Prostate gland (tissue), 2 donors: ENCODE data around the gene RCN2. TPM values are rescaled to one million over a fixed set of nuclear protein-coding genes. Genes with fewer than 3 reads are reported as not detected.

Source experiments
- DNase-seq: peaks from one replicate; pipeline ENCODE4 v3.0.0-alpha.2; 2019; ENCODE audit warnings: low spot score
- H3K27ac ChIP-seq, 2 donors: fragments of 200-600 bp; sonication (generic); 2 replicates each; pipeline ENCODE4 v1.5.1; 2017 to 2019
- H3K27me3 ChIP-seq: fragments of 200-600 bp; sonication (generic); replicated peaks from 2 replicates; pipeline ENCODE4 v1.5.1; 2019; ENCODE audit not compliant: insufficient read depth
- H3K36me3 ChIP-seq, 2 donors: fragments of 200-600 bp; sonication (generic); 1 replicate in 1 of 2; 2 replicates in 1 of 2; pipeline versions ENCODE4 v1.5.1 to v1.8.1; 2017 to 2019
- H3K4me1 ChIP-seq: fragments of 200-600 bp; sonication (generic); replicated peaks from 2 replicates; pipeline ENCODE4 v1.5.1; 2019
- H3K4me3 ChIP-seq, 2 donors: fragments of 200-600 bp; sonication (generic); 2 replicates each; pipeline ENCODE4 v1.5.1; 2017 to 2019
- H3K9me3 ChIP-seq: fragments of 200-600 bp; sonication (generic); 2 replicates; pipeline ENCODE4 v1.5.1; 2017
- CTCF ChIP-seq, 4 experiments: fragments of 200-600 bp in 2 of 4; fragments of 450-650 bp in 2 of 4; sonication (generic) in 2 of 4; IDR thresholded peaks; 1 replicate in 3 of 4; 2 replicates in 1 of 4; pipeline ENCODE4 v1.5.1; 2016 to 2019; ENCODE audit warnings: antibody characterized with exemption in 4 of 4, mild to moderate bottlenecking in 2 of 4, moderate library complexity in 2 of 4
- POLR2A ChIP-seq: fragments of 450-650 bp; IDR thresholded peaks from one replicate; pipeline ENCODE4 v1.6.1; 2016; ENCODE audit warnings: antibody characterized with exemption, mild to moderate bottlenecking
- POLR2AphosphoS5 ChIP-seq: sonication (generic); formaldehyde crosslinking; IDR thresholded peaks from one replicate; pipeline ENCODE4 v1.6.1; 2017; ENCODE audit warnings: antibody characterized with exemption
- WGBS: methylation state at CpG from one replicate; pipeline ENCODE4 v1.1.5; 2018; 5-methylcytosine and 5-hydroxymethylcytosine counted together
- intact Hi-C: fragments of 100-400 bp; cut with DNase I; formaldehyde crosslinking; loops from one replicate; pipeline ENCODE4 v1.14.2; 2022
- total RNA-seq, 2 donors: library from RNA; depleted of rRNA; stranded (reverse); fragments of >200 nt; gene quantifications; one replicate each; pipeline ENCODE4 v1.1.0, GENCODE V29; 2016

Gene RCN2
- total RNA-seq, 2 donors from 2014 or later = 31.4 to 49.5 TPM

GRCh38 chr15:76954744-76955143 is 23.2 kb downstream of the RCN2 start:
- no peak overlapping the region for H3K27ac ChIP-seq

GRCh38 chr15:76961268-76962011 is 29.9 kb downstream of the RCN2 start:
- no peaks in the 10 kb centered on the region for H3K4me1 ChIP-seq
- H3K27me3 ChIP-seq = no peaks in the 10 kb centered on the region
- intact Hi-C loops = no loop called here
- H3K27ac ChIP-seq = no peak overlapping the region
- H3K4me3 ChIP-seq = no peak overlapping the region
- no peaks in the 10 kb centered on the region for H3K36me3 ChIP-seq
- 70% methylated on average over 6 of the region's 6 CpGs for WGBS
- TF ChIP-seq POLR2AphosphoS5 (no peak), CTCF (IDR thresholded peaks at IDR 0.05) (no peak), POLR2A (no peak)
- H3K9me3 ChIP-seq = no peaks in the 10 kb centered on the region
- DNase-seq = no peak

More at GRCh38 chr15:76954744-76955143, 23.2 kb downstream of the RCN2 start:
- no peak overlapping the region for H3K4me3 ChIP-seq
- 39% methylated on average over 2 of the region's 2 CpGs for WGBS
- DNase-seq = no peak
- TF ChIP-seq CTCF (IDR thresholded peaks at IDR 0.05) (no peak), POLR2A (no peak), POLR2AphosphoS5 (no peak)
- no peaks in the 10 kb centered on the region for H3K9me3 ChIP-seq
- intact Hi-C loops = no loop called here
- H3K27me3 ChIP-seq = no peaks in the 10 kb centered on the region
- H3K36me3 ChIP-seq = no peaks in the 10 kb centered on the region
- H3K4me1 ChIP-seq = no peaks in the 10 kb centered on the region

GRCh38 chr15:76962337-76963013 is 30.9 kb downstream of the RCN2 start:
- Histone ChIP-seq H3K4me1 (no peaks in the 10 kb centered on the region), H3K4me3 (no peak overlapping the region), H3K27me3 (no peaks in the 10 kb centered on the region), H3K9me3 (no peaks in the 10 kb centered on the region), H3K36me3 (no peaks in the 10 kb centered on the region), H3K27ac (no peak overlapping the region)
- 94% methylated on average over 9 of the region's 9 CpGs for WGBS
- TF ChIP-seq POLR2AphosphoS5 (no peak), CTCF (IDR thresholded peaks at IDR 0.05) (no peak), POLR2A (no peak)
- no peak for DNase-seq
- intact Hi-C loops = no loop called here

- H3K4me3 ChIP-seq = no peak overlapping the region
- no peak for TF ChIP-seq CTCF (IDR thresholded peaks at IDR 0.05)
- no peak for TF ChIP-seq POLR2AphosphoS5
- TF ChIP-seq POLR2A = no peak
- DNase-seq = no peak
- intact Hi-C loops = no loop called here
- no peak overlapping the region for H3K27ac ChIP-seq
- 27% methylated on average over 9 of the region's 9 CpGs for WGBS
- H3K9me3 ChIP-seq = no peaks in the 10 kb centered on the region
- no peaks in the 10 kb centered on the region for H3K36me3 ChIP-seq
- H3K27me3 ChIP-seq = no peaks in the 10 kb centered on the region
- no peaks in the 10 kb centered on the region for H3K4me1 ChIP-seq
Observed at GRCh38 chr15:76963596-76963995, 32.0 kb downstream of the RCN2 start.
